ENCODE data around the gene LIN54.
"Not testable (repeated sequence)": the region's sequence is repeated elsewhere in the genome, so short reads cannot be mapped to it uniquely, and the experiment has no call there.

LIN54 gene

GRCh38 chr4:83010522-83011318 is at the start of gene LIN54:
LIN54 (minus strand) TSS chr4:83010823; CDS start chr4:82984844, 25,979 bp downstream.
- DNase-seq (ENCODE audit: low spot score in 2 of 2) (peak; percentile 69 to 78), ATAC-seq (replicated peaks; ENCODE audit: extremely low read depth, poor library complexity, severe bottlenecking) (peak; percentile 66)
- Mint-ChIP-seq H3K9me3 (no peaks in the 10 kb centered on the region), H3K4me3 (peak within 1 kb of the TSS; percentile 98), H3K4me1 (peaks cover 60% of the 10 kb centered on the region), H3K27me3 (no peaks in the 10 kb centered on the region), H3K27ac (ENCODE audit: low read depth) (peak within 1 kb of the TSS; percentile 99), H3K36me3 (ENCODE audit: insufficient read depth) (peaks cover 26% of the 10 kb centered on the region)

GRCh38 chr4:83054928-83055327 is 44.3 kb upstream of the LIN54 start:
- DNase-seq (ENCODE audit: low spot score in 2 of 2) = no peak
- no peaks in the 10 kb centered on the region for H3K4me1 Mint-ChIP-seq
- ATAC-seq (replicated peaks; ENCODE audit: extremely low read depth, poor library complexity, severe bottlenecking) = no peak
- no peaks in the 10 kb centered on the region for H3K9me3 Mint-ChIP-seq
- no peak overlapping the region for H3K27ac Mint-ChIP-seq (ENCODE audit: low read depth)
- peaks cover 46% of the 10 kb centered on the region for H3K36me3 Mint-ChIP-seq (ENCODE audit: insufficient read depth)
- H3K4me3 Mint-ChIP-seq = no peak overlapping the region
- no peaks in the 10 kb centered on the region for H3K27me3 Mint-ChIP-seq

- ATAC-seq (replicated peaks; ENCODE audit: extremely low read depth, poor library complexity, severe bottlenecking); DNase-seq (ENCODE audit: low spot score in 2 of 2); H3K9me3 Mint-ChIP-seq; H3K27me3 Mint-ChIP-seq; H3K4me3 Mint-ChIP-seq; H3K27ac Mint-ChIP-seq (ENCODE audit: low read depth); H3K4me1 Mint-ChIP-seq: not testable (repeated sequence)
- peaks cover 32% of the 10 kb centered on the region for H3K36me3 Mint-ChIP-seq (ENCODE audit: insufficient read depth)
Measured at GRCh38 chr4:83048781-83049180, 38.2 kb upstream of the LIN54 start.

- no peak overlapping the region for H3K27ac Mint-ChIP-seq (ENCODE audit: low read depth)
- peaks cover 4% of the 10 kb centered on the region for H3K4me1 Mint-ChIP-seq
- no peak for ATAC-seq (replicated peaks; ENCODE audit: extremely low read depth, poor library complexity, severe bottlenecking)
- H3K36me3 Mint-ChIP-seq (ENCODE audit: insufficient read depth) = peaks cover 25% of the 10 kb centered on the region
- no peak for DNase-seq (ENCODE audit: low spot score in 2 of 2)
- no peaks in the 10 kb centered on the region for H3K27me3 Mint-ChIP-seq
- no peaks in the 10 kb centered on the region for H3K9me3 Mint-ChIP-seq
- no peak overlapping the region for H3K4me3 Mint-ChIP-seq
Measured at GRCh38 chr4:83046693-83047473, 36.3 kb upstream of the LIN54 start.

DNA sequence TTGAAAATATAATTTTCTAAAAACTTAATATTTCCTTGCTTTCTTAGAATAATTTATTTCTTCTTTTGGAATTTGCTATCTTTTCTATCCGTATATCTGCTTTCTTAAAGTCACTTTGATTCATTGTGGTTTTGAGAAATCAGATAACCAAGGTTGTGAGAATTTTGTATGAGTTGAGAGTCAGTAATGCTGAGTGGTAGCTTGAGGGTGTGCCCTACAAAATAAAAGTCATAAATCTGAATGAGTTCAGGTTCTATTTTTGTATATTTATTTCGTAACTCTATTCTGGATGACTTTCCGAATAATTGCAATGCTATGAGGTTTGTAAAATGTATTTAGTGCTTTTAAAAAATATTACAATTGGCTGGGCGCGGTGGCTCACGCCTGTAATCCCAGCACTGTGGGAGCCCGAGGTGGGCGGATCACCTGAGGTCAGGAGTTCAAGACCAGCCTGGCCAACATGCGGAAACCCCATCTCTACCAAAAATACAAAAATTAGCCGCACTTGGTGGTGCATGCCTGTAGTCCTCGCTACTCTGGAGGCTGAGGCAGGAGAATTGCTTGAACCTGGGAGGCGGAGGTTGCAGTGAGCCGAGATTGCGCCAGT is 33.3 kb upstream of the LIN54 start:
- H3K9me3 Mint-ChIP-seq = no peaks in the 10 kb centered on the region
- peaks cover 16% of the 10 kb centered on the region for H3K4me1 Mint-ChIP-seq
- H3K27ac Mint-ChIP-seq (ENCODE audit: low read depth) = no peak overlapping the region
- no peak for ATAC-seq (replicated peaks; ENCODE audit: extremely low read depth, poor library complexity, severe bottlenecking)
- H3K27me3 Mint-ChIP-seq = no peaks in the 10 kb centered on the region
- DNase-seq (ENCODE audit: low spot score in 2 of 2) = no peak
- H3K4me3 Mint-ChIP-seq = no peak overlapping the region
- peaks cover 12% of the 10 kb centered on the region for H3K36me3 Mint-ChIP-seq (ENCODE audit: insufficient read depth)

GRCh38 chr4:83043157-83043556 is 32.5 kb upstream of the LIN54 start:
- not testable (repeated sequence) for H3K36me3 Mint-ChIP-seq (ENCODE audit: insufficient read depth); H3K27ac Mint-ChIP-seq (ENCODE audit: low read depth); H3K9me3 Mint-ChIP-seq; H3K27me3 Mint-ChIP-seq; DNase-seq (ENCODE audit: low spot score in 2 of 2); ATAC-seq (replicated peaks; ENCODE audit: extremely low read depth, poor library complexity, severe bottlenecking); H3K4me3 Mint-ChIP-seq
- peaks cover 16% of the 10 kb centered on the region for H3K4me1 Mint-ChIP-seq

- H3K9me3 Mint-ChIP-seq = no peaks in the 10 kb centered on the region
- no peak for DNase-seq (ENCODE audit: low spot score in 2 of 2)
- H3K27ac Mint-ChIP-seq (ENCODE audit: low read depth) = no peak overlapping the region
- peaks cover 8% of the 10 kb centered on the region for H3K36me3 Mint-ChIP-seq (ENCODE audit: insufficient read depth)
- no peak overlapping the region for H3K4me3 Mint-ChIP-seq
- peaks cover 35% of the 10 kb centered on the region for H3K4me1 Mint-ChIP-seq
- no peak for ATAC-seq (replicated peaks; ENCODE audit: extremely low read depth, poor library complexity, severe bottlenecking)
- no peaks in the 10 kb centered on the region for H3K27me3 Mint-ChIP-seq
Measured at GRCh38 chr4:83040269-83040668, 29.6 kb upstream of the LIN54 start.

GRCh38 chr4:83036991-83037665 is 26.5 kb upstream of the LIN54 start:
- no peak overlapping the region for H3K27ac Mint-ChIP-seq (ENCODE audit: low read depth)
- no peak for DNase-seq (ENCODE audit: low spot score in 2 of 2)
- no peaks in the 10 kb centered on the region for H3K27me3 Mint-ChIP-seq
- H3K4me1 Mint-ChIP-seq = peaks cover 35% of the 10 kb centered on the region
- no peaks in the 10 kb centered on the region for H3K9me3 Mint-ChIP-seq
- peak overlapping the region; percentile 12 for H3K4me3 Mint-ChIP-seq
- ATAC-seq (replicated peaks; ENCODE audit: extremely low read depth, poor library complexity, severe bottlenecking) = no peak
- peaks cover 17% of the 10 kb centered on the region for H3K36me3 Mint-ChIP-seq (ENCODE audit: insufficient read depth)

- H3K4me3 Mint-ChIP-seq = peak within 1 kb of the TSS; percentile 96
- H3K9me3 Mint-ChIP-seq = no peaks in the 10 kb centered on the region
- peaks cover 10% of the 10 kb centered on the region for H3K36me3 Mint-ChIP-seq (ENCODE audit: insufficient read depth)
- peak within 1 kb of the TSS; percentile 97 for H3K27ac Mint-ChIP-seq (ENCODE audit: low read depth)
- peak; percentile 81 to 94 for DNase-seq (ENCODE audit: low spot score in 2 of 2)
- no peaks in the 10 kb centered on the region for H3K27me3 Mint-ChIP-seq
- H3K4me1 Mint-ChIP-seq = peaks cover 26% of the 10 kb centered on the region
- ATAC-seq (replicated peaks; ENCODE audit: extremely low read depth, poor library complexity, severe bottlenecking) = peak; percentile 96
Measured at GRCh38 chr4:83034630-83035494, 24.2 kb upstream of the LIN54 start, which contains the start of gene COPS4. COPS4 (plus strand) TSS chr4:83035183; CDS start chr4:83035225, 42 bp downstream.

DNA sequence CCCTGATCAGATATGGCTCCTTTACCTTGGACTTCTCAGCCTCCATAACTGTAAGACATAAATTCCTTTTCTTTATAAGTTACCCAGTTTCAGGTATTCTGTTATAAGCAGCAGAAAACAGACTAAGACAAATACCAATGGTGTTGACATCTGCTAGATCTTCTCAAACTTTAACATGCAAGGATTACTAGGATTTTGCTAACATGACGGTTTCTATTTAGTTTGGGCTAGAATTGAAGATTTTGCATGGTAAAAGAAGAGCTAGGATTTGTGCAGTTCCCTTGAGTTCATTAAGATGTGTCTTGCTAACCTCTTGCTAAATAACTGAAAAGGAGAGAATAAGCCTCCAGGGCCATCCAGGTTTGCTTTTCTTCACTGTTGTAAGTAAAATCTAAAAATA is 19.1 kb upstream of the LIN54 start:
- DNase-seq (ENCODE audit: low spot score in 2 of 2) = no peak
- Mint-ChIP-seq H3K27me3 (peaks cover 13% of the 10 kb centered on the region), H3K4me3 (no peak overlapping the region), H3K36me3 (ENCODE audit: insufficient read depth) (peaks cover 8% of the 10 kb centered on the region), H3K9me3 (no peaks in the 10 kb centered on the region), H3K4me1 (no peaks in the 10 kb centered on the region), H3K27ac (ENCODE audit: low read depth) (no peak overlapping the region)
- ATAC-seq (replicated peaks; ENCODE audit: extremely low read depth, poor library complexity, severe bottlenecking) = no peak

- Mint-ChIP-seq H3K4me3 (no peak overlapping the region), H3K9me3 (no peaks in the 10 kb centered on the region), H3K27me3 (peaks cover 13% of the 10 kb centered on the region), H3K36me3 (ENCODE audit: insufficient read depth) (peaks cover 4% of the 10 kb centered on the region), H3K4me1 (no peaks in the 10 kb centered on the region), H3K27ac (ENCODE audit: low read depth) (no peak overlapping the region)
- ATAC-seq (replicated peaks; ENCODE audit: extremely low read depth, poor library complexity, severe bottlenecking) (no peak), DNase-seq (ENCODE audit: low spot score in 2 of 2) (no peak)
Measured at GRCh38 chr4:83028976-83029375, 18.4 kb upstream of the LIN54 start.

Measured in central memory CD8-positive, alpha-beta T cell (primary cell).